Measurements from ENCODE around the gene MAP7.
A peak's percentile ranks its signal among the peaks of the same experiment; 100 is the strongest.

MAP7 gene

DNA sequence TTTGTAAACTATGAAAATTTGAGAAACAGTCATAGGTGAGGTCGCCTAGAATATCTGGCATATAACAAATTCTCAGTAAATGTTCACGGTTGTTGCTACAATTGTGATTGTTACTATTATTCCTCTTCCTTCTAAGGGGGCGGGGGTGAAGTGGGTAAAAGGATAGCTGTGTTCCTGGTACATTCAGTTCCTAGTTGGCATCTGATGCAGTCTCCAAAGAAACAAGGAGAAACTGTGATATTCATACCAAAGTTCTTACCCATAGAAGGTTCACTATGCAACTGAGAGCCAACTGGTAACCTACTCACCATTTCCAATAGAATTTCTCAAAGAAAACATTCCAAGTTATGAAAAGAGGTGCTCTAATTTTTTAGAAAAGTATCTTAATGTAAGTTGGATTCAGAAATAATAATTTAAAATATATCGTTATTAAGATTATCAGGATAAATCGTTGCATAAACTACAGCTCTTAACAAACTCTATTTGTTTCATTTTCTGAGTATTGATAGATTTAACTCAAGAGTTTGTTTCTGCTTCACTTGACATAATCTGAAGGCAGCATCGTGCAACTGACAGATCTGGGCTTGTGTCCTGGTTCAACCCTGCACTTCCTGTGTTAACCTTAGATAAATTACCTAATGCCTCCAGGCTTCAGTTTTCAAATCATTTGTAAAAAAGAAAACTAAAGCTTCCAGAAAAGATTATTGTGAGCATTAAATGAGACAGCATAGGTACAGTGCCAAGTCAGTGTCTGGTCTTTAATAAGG lies 13.3 kb upstream of the MAP7 start:
- no peak for DNase-seq

DNA sequence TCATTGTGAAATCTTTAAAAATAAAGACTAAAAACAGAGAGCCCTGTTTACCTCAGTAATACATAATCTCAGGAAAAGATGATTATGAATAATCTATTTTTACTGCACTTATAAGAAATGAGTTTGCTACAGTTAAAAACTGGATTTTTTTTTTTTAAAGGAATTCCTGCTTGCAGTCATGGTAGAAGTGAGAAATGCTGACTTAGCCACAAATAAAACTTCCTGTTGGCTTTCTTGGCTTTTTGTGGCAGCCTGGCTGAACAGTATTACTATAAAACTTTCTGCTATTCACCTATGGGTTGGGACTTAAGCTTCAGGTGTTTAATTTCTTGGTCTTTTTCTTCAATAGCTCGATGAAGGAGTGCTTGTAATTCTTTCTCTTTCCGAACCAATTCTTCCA lies 12.0 kb upstream of the MAP7 start:
- DNase-seq, result no peak

DNA sequence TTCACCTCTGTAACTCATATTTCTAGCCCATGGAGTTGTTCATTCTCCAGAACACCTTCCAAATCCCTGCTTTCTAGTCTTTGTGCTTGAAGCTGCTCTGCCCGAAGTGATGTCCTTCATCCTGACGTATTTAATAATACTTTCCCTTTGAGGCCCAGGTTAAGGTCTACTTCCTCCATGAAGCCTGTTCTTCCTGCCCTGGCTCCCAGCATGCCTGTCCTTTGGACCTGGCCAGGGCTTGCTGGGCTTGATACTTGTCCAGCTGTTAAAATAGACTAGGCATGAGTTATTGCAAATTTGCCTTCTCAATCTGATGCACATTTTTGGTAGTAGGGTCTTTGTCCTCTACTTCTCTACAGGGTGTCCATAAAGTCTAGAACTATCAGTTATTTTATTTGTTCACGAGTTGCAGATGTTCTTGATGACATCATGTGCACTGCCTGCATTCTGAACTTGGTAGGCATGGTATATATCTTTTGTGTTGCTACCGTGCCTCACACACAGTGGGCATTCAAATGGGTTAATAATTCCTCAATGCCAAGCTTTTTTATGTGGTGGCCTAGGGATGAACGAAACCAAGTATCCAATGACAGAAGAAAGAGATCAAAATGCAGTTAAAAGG lies 3.1 kb upstream of the MAP7 start:
- DNase-seq, result no peak

DNA sequence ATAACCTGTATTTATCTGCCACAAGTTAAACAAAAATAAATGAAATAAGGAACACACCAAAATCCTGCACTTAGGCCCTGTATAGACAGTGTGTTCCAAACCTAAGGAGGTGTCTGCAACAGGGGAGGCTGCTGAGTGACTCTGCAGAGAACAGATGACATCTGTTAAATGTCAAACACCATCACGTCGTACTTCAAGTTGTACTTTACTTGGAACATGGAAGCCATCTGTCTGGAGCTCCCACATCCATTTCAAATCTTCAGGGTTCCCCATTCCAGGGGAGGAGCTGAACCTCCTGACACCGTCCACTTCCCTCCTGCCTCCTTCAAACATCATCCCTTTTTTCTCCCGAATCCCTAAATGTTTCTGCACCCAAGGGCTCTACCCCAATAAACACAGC lies 1.8 kb upstream of the MAP7 start:
- no peak for DNase-seq

DNA sequence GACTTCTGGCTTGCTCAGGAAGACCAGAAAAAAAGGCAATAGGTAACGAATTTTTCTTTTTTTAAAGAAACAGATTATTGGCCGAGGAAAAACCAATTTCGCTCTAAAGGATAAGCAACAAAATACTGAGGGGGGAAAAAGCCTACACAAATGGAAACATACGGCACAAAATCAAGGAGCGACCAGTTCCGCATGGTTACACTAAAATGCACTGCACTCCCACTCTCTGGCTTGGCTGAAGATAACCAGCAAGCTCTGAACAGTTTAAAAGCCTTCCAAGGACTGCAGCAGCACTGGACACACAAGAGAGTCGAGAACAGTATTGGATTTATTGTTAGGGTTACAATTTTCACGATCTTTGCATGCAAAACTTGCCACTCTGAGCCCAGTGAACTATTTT lies 881 bp upstream of the MAP7 start:
- DNase-seq, result no peak

DNA sequence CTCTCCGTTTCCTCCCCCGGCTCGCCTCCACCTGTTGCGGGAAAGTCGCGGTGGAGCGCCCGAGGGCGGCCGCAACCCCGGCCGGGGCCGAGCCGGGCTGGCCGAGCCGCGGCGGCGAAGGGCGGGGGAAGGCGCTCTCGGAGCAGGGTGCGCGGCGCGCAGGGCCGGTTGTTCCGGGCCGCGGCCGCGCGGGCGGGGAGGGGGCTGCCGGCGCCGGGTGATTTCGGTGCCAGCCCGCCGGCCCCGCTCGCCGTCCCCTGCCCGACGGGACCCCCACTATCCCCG lies 235 bp downstream of the MAP7 start:
- no peak for DNase-seq

DNA sequence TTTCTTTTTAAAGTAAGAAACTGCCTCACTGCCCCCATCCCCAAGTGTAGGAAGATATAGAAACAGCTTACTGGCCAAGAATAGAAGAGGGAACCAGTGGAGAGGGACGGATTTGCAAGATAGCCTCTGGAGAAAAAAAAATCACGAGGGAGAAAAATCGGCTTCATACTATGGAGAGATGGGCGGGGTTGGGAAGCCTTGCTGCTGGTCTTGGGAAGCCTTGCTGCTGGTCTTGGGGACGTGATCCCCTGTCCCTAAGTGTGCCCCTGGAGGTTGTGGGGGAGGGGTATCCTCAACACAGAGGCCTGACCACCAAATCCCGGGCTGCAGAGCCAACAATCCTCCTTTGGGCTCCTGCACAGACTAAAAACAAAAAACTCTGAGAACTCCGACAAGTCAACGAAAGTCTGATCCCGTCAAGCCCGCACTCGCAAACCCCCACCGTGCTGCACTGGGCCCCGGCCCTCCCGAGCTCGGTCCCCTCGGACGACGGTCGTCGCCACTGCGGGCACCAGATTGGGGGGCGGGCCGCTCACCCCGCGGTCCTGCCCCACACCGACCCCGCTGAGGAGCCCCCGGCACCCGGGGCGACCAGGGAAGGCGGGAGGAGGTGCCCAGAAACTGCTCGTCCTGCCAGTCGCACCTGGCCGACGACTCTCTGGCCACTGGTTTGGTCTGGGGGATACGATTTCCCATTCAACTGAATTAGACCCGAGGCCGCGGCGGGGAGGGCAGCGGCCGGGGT lies 750 bp downstream of the MAP7 start:
- no peak for DNase-seq

DNA sequence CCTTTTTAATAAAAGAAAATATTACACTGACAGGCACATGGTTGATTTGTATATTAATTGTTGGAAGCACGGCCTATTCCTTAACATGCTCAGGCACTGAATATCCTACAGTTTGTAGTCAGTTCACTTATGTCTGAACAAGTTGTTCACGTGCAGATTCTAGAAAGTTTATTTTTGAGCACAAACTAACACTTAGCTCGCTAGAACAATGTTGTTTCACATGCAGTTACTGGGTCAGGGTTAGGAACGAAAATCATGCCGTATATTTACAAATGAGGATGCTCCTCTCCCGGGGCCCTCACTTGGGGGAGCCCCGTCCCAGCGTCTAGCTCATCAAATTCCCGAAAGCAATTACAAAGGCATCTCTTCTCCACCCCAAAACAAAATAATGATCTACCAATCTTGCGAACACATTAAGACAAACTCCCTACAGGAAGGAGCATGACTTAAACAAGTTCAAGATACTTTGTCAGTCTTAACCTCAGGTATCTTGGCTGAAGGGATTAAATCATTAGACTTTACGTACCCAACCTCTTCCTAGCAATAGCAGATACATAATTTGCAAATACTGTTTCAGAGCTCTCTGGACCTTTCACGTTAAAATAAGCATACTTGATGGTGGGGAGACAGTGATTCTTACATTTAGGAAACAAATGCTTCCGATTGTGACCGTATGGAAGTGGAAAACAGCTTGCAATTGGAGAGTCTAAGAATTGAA lies 1.5 kb downstream of the MAP7 start:
- no peak for DNase-seq

DNA sequence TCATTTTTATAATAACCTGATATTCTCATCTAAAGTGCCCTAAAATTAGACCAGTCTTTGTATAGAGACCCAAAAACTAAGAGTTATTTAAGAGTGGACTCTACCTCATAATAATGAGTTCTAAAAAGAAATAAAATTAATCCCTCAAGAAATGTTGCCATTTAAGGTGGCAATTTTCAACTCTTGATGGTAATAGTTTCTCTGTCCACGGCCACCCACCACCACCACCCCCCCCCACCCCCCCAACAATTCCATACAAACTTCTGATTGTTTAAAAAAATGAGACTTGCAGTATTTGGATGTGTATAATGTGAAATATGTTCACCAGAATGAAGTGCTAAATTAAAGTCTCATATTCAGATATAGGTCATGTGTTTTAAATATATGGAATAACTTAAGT lies 2.4 kb downstream of the MAP7 start:
- no peak for DNase-seq

DNA sequence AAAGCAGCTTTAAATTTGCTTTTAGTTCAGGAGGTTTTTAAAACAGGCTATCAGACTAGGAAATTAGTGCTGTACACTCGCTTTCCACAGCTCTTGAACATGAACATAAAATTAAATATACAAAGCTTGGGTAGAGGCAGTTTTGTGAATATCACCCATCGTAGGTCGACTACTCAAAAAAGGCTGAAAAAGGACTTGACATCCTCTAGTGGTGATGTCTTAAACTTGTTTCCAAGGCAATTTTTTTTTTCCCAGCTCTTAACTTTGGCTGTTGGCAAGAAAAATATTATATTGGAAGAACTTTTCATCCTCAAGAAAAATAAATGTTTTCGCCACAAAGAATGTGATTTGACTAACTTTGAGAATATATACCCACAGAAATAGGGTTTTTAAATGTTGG lies 2.9 kb downstream of the MAP7 start:
- DNase-seq, result peak; percentile 29

DNA sequence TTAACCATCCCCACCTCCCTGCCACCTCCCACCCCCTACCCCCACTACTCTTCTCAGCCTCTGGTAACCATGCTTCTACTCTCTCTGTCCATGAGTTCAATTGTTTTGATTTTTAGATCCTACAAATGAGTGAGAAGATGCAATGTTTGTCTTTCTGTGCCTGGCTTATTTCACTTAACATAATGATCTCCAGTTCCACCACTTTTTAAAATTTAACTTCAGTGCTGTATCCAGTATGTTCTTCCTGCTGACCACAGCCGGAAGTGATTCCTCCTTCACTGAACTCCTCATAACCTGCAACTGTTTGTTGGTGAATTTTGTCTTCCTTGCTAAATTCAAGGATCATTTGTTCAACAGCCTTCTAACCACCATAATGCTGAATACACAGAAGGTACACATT lies 3.9 kb downstream of the MAP7 start:
- no peak for DNase-seq

DNA sequence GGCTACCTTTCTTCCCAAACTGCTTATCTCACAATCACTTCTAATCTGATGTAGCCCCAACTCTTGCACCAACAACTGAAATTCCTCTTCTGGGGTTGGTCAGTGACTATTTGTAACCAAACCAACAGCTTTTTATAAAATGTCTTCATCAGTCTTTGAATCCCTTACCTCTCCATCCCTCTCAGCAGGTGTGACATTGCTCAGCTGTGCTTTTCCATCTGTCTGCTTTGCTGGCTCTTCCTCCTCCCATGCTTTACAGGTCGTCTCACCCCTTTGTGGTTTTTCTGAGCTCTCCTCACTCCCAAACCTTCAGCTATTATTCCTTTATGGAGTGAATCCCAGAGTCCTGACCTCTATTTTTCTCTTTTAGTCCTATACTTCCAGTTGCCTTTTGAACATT lies 5.9 kb downstream of the MAP7 start:
- no peak for DNase-seq

DNA sequence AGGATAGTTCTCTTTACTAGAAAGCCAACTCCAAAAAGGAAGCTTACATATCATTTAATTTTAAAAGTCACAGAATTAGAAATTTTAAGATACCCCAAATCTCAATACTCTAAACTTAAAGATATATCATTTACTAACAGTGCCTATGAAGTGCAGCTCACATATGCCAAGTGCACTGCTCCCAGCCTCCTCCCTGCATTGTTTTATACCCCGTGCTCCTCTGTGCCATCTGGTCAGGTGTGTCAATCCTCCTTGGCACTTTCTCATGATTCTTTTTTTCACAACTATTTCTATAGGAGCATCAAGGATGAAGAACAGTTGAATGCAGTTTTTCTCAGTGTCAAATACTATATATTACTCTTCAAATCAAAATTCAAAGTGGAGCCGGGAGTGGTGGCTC lies 8.8 kb downstream of the MAP7 start:
- DNase-seq, result no peak

DNA sequence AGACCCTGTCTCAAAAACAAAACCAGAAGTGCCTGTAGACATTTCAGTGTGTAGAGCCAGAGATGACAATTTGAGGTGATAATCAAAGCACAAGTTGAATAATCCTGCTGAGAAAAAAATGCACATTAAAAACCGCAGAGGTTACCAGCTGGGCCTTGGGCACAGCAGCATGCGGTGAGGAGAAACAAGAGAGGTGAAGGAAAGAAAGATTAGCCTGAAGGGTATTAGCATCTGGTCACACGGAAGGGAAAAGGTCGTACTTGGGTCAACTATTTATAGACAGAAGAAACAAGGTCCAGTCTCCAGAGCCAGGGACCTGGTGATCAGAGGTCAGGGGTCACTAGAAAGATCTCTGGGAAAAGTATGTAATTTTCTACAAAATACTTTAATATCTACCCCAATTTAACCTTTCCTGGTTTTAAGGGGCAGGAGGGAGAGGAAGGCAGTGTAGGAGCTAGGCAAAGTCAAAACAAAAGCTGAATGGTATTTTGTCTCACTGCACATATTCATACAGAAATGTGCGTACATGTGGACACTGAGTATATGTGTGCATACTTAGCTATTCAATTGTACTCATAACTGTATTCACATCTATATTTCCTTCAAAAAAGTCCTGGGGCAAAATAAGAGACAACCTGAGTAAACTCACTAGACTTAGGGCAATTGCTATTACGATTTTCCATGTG lies 10.1 kb downstream of the MAP7 start:
- DNase-seq, result no peak

DNA sequence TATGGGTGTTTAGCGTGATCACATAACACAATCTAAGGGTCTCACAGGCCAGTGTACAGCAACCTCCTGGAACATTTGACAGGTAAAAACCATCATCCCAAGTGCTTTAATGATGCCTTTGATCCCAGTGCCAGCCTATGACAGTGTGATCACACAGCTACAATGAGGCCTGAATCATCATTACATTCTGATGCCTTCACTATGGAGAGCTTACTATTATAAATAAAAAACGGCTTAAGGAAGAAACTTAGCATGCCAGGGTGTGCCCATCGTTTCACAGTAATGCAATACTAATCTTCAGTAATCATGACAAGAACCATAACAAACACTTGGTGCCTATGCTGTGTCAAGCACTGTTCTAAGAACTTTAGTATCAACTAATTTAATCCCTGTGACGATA lies 11.4 kb downstream of the MAP7 start:
- no peak for DNase-seq

DNA sequence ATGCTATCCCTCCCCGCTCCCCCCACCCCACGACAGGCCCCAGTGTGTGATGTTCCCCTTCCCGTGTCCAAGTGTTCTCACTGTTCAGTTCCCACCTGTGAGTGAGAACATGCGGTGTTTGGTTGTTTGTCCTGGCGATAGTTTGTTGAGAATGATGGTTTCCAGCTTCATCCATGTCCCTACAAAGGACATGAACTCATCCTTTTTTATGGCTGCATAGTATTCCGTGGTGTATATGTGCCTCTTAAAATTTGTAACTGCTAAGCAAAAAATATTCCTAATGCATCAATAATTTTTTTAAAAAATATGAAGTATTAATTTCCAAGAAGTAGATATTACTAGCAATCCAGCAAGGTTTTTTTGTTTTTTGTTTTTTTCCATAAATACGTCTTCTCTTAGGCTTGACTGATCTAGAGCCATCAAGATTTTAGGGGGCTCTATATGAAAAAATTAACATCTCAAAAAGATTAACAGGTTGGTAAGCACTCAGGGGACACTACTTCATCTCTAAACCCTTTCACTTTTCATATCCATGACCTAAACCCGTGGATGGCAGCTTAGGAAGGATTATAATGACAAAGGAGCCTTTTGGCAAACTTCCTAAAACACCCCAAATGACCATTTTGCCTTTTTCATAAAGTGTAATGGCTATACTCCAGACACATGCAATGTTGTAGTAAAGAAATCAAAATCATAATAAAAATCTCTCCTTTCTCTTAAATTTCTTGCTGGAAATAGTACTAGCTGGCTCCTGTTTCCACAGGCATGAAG lies 14.2 kb downstream of the MAP7 start:
- no peak for DNase-seq

DNA sequence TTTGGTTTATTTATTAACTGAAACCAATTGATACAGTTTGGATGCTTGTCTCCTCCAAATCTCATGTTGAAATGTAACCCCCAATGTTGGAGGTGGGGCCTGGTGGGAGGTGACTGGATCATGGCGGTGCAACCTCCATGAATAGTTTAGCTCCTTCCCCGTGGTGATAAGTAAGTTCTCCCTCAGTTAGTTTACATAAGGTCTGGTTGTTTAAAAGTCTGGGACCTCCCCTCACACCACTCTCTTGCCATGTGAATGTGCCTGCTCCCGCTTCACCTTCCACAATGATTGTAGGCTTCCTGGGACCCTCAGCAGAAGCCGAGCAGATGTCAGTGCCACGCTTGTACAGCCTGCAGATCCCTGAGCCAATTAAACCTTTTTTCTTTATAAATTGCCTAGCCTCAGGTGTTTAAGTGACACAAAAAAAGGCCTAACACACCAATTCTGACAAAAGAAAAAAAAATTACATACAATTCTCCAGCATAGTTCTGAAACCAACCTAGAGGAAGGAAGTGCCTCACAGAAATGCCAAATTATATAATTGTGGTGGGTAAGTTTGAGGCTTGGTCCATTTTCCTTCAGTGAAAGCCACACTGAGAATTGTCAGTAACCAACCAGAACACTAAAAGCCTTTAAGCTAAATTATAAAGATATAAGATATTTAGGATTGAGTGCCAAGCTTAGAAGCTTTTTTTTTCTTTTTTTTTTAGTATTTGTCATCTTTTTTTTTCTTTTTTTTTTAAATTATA lies 15.0 kb downstream of the MAP7 start:
- no peak for DNase-seq

DNA sequence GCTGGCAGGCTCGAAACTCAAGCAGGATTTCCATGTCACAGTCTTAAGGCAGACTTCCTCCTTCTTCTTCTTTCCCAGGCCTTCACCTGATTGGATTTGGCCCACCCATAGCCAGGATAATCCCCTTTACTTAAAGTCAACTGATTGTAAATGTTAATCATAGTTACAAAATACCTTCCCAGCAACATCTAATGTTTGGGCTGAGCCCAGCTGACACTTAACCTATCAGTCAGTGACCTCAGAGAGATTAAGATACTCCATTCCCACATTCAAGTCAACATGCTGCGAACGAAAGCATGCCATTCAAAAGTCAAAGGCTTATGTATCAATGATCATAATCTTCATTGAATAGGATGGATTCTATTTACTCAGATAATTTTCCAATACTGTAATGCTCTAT lies 16.0 kb downstream of the MAP7 start:
- no peak for DNase-seq

DNA sequence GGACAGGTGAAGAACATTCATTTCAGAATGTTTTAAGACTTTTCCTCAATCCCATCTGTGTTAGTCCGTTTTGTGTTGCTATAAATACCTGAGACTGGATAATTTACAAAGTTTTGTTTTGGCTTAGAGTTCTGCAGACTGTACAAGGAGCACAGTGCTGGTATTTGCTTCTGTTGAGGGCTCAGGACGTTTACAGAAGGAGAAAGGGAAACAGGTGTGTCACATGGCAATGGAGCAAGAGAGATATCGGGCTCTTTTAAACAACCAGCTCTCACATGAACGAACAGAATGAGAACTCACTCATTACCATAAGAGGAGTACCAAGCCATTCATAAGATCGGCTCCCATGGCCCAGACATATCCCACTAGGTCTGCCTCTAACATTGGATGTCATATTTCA lies 16.7 kb downstream of the MAP7 start:
- DNase-seq, result no peak

DNA sequence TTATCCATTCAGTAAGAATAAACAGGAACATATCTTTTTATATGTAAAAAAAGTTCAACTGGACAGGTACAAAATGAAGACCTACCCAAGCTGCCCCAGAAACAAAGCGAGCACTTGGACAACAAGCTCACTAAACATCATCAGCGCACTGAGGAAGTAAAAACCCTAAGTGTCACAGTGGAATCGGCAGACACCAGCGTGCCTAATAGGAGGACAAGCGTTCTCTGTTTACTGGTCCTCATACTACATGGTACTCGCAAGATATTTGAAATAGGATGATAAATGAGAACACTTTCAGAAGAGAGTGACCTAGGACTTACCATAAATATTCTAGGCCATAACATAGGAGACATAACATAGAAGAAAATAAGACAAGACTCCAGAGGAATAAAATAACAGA lies 18.2 kb downstream of the MAP7 start:
- DNase-seq, result no peak

DNA sequence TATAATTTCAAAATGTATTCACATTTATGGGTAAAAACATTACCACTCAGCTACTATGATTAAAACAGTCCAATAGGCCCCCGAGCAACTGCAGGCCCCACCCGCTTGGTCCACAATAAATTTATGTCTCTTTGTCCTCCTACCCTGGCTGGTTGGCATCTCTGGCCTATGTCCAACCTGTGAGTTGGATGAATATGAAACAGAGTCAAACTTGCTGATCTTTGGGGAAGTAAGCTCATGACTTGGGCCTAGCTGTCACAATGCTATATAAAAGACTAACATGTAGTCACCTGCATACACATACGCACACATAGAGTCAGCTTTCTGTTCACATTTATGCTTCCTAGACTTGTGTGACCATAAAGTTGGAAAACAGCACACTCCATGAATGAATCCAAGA lies 20.5 kb downstream of the MAP7 start:
- DNase-seq, result no peak

DNA sequence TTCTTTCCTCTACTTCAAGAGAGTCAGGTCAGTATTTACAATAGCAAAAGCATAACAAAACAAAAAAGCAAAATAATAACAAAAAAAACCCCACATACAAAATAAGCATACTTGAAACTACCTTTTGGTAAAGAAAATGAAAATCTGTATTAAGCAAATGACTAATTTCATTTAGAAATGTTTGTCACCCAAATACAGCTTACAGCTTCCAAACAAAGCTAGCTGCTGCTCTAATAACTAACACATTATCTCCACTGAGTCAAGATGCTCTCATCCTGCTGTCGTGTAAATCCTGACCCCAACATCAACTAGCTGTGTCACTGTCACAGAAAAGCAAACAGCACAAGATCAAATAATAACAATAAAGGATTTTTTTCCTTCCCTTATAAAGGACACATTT lies 21.7 kb downstream of the MAP7 start:
- DNase-seq, result no peak

Data from NCI-H1694 (cell line).